22Rv1 (cell line): ENCODE measurements around the gene IMMP2L.

Experiments
- H3K27ac ChIP-seq: fragments of 450-650 bp; 2 replicates; pipeline ENCODE4 v1.5.1; 2017
- CTCF ChIP-seq: fragments of 450-650 bp; IDR thresholded peaks from 2 replicates; pipeline ENCODE4 v1.5.1; 2017; ENCODE audit warnings: mild to moderate bottlenecking
- ZFX ChIP-seq: fragments of 450-650 bp; IDR thresholded peaks from 2 replicates; pipeline ENCODE4 v1.6.1; 2017; ENCODE audit warnings: antibody characterized with exemption, borderline replicate concordance

Gene IMMP2L

GRCh38 chr7:111356941-111357340 is 205.4 kb downstream of the IMMP2L start:
- H3K27ac ChIP-seq = no peak overlapping the region
- no peak for TF ChIP-seq CTCF
- no peak for TF ChIP-seq ZFX

- TF ChIP-seq CTCF = no peak
- TF ChIP-seq ZFX = no peak
- no peak overlapping the region for H3K27ac ChIP-seq
Measured at GRCh38 chr7:111352319-111352718, 210.0 kb downstream of the IMMP2L start.

GRCh38 chr7:111346219-111346618 is 216.1 kb downstream of the IMMP2L start:
- TF ChIP-seq CTCF = no peak
- TF ChIP-seq ZFX = no peak
- H3K27ac ChIP-seq = no peak overlapping the region

- H3K27ac ChIP-seq = no peak overlapping the region
- no peak for TF ChIP-seq ZFX
- no peak for TF ChIP-seq CTCF
Measured at GRCh38 chr7:111343017-111343416, 219.3 kb downstream of the IMMP2L start.

- TF ChIP-seq CTCF (no peak), ZFX (no peak)
- no peak overlapping the region for H3K27ac ChIP-seq
Measured at GRCh38 chr7:111339006-111339405, 223.3 kb downstream of the IMMP2L start.

- TF ChIP-seq CTCF (no peak), ZFX (no peak)
- no peak overlapping the region for H3K27ac ChIP-seq
Measured at GRCh38 chr7:111333010-111333409, 229.3 kb downstream of the IMMP2L start.

- no peak overlapping the region for H3K27ac ChIP-seq
- TF ChIP-seq CTCF = no peak
- no peak for TF ChIP-seq ZFX
Measured at GRCh38 chr7:111330235-111330523, 232.1 kb downstream of the IMMP2L start.
